ENCODE data around the gene MAGI2.

MAGI2 gene

DNA sequence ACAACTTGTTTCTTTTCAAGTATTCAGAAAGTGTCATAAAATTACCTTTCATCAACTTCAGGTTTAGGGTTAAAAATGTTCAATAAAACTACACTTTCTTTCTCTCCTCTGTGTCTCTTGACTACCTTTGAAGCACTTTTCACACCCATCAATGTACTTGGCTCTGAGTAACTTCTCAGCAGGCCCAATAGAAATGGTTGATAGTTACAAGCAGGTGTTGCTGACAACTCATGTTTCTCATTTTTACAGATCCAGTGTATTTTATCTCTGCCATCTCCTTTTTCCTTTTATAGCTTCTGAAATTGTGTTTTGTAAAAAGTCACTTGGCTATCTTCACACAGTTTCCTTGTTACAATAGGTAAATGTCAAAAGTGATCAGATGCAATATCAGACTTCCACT is 1306.9 kb downstream of the MAGI2 start:
- no peak for DNase-seq (ENCODE audit: low read depth in 2 of 2)

DNA sequence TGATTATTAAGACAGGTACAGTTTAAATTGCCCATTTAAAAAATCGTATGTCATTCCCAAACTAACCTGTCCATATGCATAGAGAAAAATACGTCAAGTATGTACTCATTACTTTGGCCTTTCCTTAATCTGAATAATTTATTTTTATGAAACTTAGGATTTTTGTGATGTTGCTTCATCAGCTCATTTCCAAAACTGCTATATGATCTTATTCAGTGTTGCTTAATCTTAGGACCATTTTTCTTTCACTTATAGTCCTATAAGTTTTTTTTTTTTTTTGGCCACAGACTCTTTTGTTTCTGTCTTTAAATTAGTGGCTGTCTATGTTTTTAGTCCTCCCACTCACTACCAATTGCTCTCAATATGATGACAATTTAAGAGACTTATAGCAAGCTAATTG is 1309.8 kb downstream of the MAGI2 start:
- DNase-seq (ENCODE audit: low read depth in 2 of 2) = no peak

DNA sequence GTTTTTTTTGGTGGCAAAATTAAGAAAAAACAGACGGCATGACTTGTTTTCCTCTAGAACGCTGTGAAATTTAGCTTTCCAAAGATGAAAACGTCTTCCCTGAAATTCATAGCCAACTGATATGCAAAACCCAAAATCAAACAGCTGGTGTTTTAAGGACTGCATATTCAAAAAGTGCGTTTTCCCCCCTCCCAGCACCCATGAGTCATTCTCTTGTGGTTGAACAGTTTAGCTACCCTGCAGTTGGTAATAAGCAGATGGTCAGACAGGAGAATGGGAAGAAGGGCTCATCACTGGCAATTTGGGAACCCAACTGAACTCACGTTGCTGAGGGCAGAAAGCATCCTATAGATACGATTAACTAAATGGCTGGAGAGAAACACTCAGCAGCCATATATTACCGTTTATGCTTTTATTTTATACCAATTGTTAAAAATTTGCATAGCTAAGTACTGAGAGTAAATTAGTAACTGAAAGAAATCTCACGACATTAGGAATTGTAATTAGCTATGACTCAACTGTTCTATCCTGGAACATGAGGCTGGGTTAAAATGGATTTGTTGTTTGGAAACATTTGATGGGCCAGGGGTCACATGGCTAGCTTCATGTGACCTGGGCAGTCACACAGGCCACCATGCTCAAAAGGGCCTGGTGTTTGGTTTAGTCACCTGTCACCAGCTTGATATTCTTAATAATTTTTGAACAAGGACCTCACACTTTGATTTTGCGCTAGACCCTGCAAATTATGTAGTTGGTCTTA is 1311.8 kb downstream of the MAGI2 start:
- DNase-seq (ENCODE audit: low read depth in 2 of 2) = no peak

DNA sequence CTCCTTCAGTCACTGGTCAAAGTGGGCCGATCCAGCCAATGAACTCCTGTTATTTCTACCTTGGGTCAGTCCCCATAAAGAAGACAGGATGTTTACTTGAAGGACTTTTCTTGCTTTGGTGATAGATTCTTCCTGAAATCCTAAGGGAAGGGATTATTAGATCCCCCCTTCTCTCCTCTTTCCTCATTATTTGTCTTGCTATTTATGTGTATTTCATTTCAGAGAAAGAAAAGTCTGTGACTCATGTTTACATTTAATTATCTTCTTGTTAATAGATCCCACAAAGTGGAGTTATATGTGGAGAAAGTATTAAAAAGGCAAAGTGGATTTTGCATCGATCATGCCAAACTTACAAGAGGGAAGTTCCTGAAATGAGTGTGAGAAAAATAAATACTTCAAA is 1313.4 kb downstream of the MAGI2 start:
- DNase-seq (ENCODE audit: low read depth in 2 of 2) = no peak

DNA sequence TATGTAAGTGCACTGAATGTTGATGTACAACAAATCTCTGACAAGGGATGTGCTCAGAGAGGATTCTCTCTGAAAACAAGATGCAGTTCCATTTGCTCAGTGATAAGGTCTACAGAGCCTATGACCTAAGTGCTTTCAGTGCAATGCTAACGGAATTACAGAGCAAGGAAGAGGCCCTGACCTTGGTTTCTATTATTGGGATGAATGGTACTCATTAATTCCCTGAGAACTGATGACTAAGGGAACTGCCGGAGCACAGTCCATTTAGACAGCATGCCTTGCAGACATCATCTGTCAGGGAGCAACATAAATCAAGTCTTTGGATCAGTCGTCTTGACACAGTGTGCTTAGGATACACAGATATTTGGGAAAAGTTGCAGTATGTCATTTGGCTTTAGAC is 1314.1 kb downstream of the MAGI2 start:
- no peak for DNase-seq (ENCODE audit: low read depth in 2 of 2)

DNA sequence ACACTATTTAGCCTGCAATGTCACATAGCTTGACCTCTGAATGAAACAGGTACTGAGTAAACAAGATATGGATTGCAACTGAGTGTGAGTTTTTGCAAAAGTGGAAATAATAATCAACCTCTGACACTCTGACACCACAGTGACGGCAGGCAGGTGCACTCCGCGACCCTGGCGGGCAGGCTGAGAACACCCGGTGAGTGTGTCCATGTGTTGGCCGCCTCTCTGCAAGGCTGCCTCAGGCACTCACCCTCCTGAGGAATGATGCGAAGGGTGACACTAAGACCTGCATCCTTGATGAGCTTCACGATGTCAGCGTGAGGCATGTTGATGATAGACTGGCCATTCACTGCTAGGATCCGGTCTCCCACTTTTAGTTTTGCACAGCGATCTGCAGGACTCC is 1318.7 kb downstream of the MAGI2 start:
- no peak for DNase-seq (ENCODE audit: low read depth in 2 of 2)

DNA sequence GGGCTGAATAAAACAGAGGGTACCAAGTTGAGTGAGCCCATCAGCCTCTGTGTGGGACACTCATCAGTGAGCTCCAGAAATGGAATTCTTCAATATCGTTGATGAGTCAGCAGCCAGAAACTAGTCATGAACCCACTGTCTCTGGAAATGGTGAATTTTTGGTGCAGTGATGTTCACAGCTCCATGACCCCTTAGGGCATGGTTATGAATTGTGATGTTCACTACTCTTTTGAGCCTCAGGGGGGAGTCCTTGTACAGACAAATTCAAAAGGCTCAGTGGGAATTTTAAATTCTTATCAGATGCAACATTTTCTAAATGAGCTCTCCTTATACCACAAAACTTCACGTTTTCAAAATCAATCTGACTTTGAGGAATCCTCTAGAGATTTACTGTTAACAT is 1319.2 kb downstream of the MAGI2 start:
- no peak for DNase-seq (ENCODE audit: low read depth in 2 of 2)

DNA sequence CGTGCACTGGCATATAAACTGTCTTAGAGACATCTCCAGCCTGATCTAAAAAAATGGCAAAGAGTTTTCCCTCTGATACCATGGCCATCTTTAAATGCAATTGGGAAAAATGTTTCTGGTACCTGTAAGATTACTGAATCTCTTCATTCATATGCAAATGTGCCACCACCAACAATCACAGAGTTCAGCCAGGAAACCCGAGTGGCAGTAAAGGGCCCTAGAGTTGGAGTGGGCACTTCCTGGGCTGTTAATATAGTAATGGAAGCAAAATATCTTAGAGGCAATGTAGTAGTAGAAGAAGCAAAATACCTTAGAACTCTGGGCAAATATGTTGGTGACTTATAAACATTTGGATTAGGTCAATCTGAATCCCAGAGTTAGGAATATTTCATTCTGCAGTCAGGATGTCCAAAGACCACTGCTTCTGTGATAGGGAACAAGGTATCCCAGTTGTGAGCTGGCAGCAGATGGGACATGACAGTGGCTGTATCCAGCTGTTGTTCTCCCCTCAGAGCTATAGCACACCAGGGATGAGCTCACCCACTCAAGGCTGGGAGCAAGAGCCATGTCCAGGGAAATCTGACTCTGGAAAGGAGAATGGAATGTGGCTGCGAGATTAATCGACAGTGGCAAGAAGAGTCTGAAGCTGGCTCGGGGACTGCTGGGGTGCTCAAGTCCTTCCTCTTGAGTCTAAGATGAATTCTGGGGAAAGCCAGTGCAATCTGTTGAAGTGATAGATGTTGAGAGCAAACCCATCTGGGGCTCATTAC is 1322.8 kb downstream of the MAGI2 start:
- no peak for DNase-seq (ENCODE audit: low read depth in 2 of 2)

DNA sequence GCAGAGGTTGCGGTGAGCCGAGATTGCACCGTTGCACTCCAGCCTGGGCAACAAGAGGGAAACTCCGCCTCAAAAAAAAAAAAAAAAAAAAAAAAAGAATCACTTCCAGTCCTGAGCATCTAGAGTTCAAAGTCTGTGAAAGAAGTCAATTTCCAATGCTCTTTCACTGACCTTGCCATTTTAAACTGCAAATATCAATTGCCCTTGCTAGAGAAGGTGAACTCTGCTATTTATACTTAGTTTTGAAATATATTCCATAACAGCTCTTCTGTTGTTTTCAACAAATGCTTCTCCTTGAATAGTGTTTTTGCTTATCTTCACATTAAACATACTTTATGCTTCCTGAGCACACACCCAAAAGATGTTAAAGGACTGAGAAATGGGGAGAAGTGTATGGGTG is 1323.6 kb downstream of the MAGI2 start:
- no peak for DNase-seq (ENCODE audit: low read depth in 2 of 2)

DNA sequence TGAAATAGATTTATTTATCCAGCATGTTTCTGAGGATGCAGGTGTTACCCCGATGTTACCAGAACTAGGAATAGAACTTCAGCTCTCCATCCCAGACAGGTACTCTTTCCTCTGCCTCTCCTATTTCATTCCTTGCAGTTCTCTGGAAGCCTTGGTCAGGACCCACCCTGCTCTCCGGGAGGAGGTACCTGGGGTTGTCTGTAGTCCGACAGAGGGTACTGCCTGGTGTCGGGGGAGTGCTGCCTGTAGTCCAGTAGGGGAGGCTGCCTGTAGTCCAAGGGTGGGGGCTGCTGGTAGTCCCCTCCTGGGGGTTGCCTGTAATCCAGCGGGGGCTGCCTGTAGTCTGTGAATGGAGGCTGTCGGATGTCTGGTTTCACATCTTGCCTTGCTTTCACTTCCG is 1326.5 kb downstream of the MAGI2 start:
- DNase-seq (ENCODE audit: low read depth in 2 of 2) = no peak

DNA sequence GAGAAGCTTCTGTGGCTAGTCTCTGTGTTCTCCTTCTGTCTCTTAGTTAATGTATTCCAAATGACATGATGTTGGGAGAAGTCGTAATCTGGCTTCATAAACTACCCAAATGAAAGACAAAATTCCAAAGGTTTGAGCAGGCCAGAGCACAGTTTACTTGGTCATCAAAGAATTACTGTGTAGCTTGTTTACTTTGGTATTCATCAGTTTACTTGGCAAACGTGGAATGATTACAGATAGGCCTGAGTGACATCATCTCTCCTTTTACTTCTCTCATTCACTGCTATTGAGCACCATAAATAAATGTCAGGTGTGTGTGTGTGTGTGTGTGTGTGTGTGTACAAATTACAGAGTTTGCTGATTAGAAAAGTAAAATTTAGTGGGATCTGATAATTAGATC is 1327.6 kb downstream of the MAGI2 start:
- no peak for DNase-seq (ENCODE audit: low read depth in 2 of 2)

DNA sequence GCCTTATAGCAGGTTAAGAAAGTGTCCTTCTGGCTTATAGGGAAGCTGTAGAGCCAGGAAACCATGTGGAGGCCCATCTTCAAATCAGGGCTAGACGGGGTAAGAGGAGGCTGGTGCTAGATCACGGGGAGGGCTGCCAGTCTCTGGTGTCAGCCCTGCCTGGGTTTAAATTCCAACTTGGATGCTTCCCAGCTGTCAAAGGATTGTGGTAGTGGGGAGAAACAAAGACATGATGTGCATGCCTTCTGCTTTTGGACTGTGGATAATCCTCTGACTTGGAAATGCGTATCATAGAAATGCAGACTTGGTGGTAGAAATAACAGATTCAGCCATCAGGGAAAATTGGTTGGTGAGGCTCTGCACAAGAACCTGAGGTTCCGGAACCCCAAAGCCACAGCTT is 1329.3 kb downstream of the MAGI2 start:
- no peak for DNase-seq (ENCODE audit: low read depth in 2 of 2)

DNA sequence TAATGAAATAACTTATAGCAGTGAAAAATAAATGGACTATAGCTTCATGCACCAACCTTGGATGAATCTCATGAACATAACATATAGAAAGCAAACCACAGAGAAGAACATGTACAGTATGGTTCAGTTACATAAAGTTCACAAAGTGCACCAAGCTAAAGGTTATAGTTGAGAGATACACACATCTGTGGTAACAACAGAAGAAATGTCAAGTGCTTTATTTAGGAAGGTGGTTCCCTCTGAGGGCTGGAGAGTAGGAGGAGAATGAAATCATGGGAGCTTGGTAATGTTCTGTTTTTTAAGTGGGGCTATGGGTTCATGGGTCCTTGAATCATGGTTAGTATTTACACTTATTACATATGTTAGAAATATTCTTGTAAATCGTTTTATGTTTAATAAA is 1331.6 kb downstream of the MAGI2 start:
- no peak for DNase-seq (ENCODE audit: low read depth in 2 of 2)

DNA sequence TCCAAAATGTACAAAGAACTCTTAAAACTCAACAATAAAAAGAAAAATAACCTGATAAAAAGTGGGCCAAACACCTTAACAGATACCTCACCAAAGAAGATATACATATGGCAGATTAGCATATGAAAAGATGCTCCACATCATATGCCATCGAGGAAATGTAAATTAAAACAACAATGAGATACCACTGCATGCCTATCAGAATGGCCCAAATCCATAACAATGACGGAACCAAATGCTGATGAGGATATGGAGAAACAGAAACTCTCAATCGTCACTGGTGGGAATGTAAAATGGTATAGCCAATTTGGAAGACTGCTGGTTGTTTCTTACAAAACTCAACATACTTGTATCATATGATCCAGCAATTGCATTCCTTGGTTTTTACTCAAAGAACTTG is 1335.0 kb downstream of the MAGI2 start:
- no peak for DNase-seq (ENCODE audit: low read depth in 2 of 2)

DNA sequence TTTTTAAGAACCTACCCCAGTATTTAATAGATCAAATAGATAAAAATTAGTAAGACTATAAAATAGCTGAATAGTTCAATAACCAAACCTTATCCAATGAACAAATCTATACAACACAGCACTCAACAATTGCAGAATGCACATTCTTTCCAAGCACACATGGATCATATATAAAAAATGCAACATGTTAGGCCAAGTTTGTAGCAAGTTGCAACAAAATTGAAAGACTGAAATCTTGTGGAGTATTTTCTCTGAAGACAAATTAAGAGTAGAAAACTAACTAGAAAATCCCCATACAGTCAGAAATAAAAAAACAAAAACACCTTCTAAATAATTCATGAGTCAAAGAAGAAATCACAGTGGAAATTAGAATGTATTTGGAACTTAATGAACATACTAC is 1337.6 kb downstream of the MAGI2 start:
- no peak for DNase-seq (ENCODE audit: low read depth in 2 of 2)

DNA sequence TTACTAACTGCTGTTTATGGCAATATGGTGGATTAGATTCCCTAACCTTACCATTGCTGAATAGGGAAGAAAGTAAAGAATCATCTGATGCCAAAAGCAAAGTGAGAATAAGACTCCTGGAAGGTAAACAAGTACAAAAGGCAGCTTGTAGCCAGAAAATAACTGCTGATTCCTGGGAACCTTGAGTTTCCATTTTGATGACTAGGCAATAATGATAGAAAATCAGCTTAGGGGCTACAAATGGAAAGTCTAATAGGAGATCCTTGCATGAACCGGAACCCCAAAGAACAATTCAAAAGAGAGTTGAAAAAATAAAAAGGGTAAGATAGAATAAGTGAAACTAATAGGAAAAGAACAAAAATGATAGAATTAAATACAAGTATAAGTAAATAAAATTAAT is 1338.5 kb downstream of the MAGI2 start:
- DNase-seq (ENCODE audit: low read depth in 2 of 2) = no peak

DNA sequence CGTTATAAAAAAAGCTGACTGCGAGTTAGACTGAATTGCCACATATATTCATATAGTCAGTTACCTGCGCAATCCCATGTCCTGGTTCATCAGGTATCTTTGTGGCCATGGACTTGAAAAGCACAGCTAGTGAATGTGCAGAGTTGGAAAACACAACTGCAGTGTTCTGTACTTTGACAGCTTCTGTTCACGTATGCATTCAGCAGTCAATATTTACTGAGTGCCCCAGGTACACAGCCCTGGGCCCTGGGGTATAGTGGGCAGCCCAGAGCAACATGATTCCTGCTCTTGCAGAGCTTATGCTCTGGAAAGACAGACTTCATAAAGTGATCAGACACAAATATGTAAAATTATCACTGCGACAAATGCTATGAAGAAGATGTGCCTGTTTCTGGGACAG is 1341.0 kb downstream of the MAGI2 start:
- no peak for DNase-seq (ENCODE audit: low read depth in 2 of 2)

DNA sequence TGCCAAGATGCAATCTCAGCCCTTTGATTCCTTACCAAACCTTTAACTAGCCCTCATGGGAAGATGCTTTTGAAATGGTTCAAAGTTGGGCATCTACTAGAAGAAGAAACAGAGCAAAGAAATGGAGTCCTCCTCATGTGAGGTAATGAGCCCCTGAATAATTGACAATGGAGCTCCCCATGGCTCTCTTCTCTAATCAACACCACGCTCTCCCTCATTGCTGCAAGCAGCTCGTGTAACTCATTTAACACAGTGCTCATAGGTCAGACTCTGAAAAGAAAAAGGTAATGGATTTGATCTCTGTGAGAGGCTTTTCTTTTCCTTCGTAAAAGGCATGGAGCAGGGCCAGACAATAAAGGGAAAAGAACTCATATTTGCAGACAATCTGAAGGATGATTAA is 1342.1 kb downstream of the MAGI2 start:
- DNase-seq (ENCODE audit: low read depth in 2 of 2) = no peak

DNA sequence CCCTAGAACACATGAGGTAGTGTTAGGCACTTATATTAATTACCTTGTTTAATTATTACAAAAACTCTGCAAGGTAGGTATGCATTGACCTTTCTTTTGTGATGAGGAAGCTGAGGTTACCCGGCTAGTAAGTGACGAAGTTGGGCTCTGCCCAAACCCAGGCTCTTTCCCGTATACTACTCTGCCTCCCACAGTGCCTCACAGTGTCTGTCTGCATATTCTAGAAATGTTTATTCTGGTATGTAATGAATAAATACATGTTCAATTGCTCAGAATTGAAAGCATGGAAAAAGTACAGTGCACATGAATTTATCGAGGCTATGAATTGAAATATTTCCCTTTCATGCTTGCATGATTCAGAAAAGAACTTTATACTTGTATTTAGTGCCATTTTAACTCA is 1350.0 kb downstream of the MAGI2 start:
- no peak for DNase-seq (ENCODE audit: low read depth in 2 of 2)

DNA sequence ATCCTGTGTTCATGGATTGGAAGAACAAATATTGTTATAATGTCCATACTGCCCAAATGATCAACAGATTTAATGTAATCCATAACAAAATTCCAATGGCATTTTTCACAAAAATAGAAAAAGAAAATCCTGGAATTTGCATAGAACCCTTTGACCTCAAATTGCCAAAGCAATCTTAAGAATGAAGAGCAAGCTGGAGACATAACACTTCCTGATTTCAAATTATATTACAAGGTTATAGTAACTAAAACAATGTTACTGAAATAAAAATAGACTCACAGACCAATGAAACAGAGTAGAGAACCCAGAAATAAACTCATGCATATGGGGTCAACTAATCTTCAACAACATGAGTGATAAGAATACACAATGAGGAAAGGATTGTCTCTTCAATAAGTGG is 1352.4 kb downstream of the MAGI2 start:
- no peak for DNase-seq (ENCODE audit: low read depth in 2 of 2)

DNA sequence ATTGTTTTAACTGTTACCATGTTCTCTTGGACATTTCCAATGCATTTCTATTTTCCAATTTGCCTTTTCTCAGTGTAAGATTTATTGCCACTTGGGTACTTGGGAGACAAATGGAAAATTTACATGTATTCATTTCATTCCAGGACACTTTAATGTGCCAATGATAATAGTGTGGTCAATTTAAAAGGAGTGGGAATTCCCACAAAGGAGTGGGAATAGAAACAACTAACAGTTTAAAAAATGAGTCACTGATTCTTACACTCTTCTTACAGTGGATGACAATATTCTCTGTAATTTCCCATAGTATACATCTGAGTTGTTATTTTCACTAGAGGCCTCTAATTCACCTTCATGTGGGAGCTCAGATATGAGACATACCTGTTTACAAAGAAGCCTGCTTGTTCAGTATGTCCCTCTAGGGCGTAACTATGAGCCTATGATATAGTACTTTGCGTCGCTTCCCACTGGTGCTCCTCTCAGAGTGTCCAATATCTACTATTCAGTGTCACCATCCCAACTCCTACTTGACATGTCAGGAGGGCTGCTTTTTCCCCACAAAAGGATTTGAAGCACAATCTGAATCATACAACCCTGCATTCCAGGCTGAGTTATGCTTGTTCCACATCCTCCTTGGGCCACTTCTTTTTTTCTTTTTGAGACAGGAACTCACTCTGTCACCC is 1353.6 kb downstream of the MAGI2 start:
- DNase-seq (ENCODE audit: low read depth in 2 of 2) = no peak

DNA sequence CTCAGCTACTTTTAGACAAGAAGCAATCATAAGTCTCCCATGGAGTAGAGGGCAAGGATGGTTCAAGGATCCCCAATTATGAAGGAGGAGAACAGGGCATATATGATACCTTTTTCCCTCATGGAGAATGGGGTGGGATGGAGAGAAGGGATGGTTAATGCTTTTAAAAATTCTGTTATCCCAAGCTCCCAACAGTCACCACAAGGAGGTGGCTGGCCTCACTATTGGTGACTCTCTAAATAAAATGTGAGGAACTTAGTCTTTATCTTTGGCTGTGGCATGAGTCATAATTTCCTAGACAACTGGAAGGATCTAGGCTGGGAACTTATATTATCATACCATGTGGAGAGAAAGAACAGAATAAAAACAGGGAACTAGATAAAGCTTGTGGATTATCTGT is 1357.9 kb downstream of the MAGI2 start:
- DNase-seq (ENCODE audit: low read depth in 2 of 2) = no peak

DNA sequence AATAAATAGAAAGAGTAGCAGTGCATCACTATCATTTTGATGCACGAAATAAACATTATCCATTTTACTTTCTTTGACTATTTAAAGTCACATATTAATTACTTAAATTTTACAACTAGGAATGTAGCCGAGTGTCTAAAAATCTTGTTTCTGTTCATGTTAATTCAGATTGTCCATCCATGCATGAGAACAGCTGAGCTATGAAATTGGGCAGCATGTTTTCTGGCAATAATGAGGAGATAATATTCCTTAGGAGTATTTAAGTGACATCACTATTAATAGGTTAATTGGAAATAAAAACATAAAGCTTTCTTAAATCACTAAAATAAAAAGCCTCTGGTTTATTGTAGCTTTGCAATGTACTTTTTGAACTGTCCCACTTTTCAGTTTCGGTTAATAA is 1361.1 kb downstream of the MAGI2 start:
- no peak for DNase-seq (ENCODE audit: low read depth in 2 of 2)

Data from stimulated activated CD4-positive, alpha-beta T cell treated with anti-CD3 and anti-CD28 coated beads, Interleukin-15, amount 100 ng/mL, for 48 hours (primary cell).